HK-2 (cell line): ENCODE data around the gene IFRD2.

Experiments used
- DNase-seq: peaks from one replicate; pipeline ENCODE4 v3.0.0-alpha.2; 2018; ENCODE audit not compliant: unreplicated experiment

IFRD2 gene

DNA sequence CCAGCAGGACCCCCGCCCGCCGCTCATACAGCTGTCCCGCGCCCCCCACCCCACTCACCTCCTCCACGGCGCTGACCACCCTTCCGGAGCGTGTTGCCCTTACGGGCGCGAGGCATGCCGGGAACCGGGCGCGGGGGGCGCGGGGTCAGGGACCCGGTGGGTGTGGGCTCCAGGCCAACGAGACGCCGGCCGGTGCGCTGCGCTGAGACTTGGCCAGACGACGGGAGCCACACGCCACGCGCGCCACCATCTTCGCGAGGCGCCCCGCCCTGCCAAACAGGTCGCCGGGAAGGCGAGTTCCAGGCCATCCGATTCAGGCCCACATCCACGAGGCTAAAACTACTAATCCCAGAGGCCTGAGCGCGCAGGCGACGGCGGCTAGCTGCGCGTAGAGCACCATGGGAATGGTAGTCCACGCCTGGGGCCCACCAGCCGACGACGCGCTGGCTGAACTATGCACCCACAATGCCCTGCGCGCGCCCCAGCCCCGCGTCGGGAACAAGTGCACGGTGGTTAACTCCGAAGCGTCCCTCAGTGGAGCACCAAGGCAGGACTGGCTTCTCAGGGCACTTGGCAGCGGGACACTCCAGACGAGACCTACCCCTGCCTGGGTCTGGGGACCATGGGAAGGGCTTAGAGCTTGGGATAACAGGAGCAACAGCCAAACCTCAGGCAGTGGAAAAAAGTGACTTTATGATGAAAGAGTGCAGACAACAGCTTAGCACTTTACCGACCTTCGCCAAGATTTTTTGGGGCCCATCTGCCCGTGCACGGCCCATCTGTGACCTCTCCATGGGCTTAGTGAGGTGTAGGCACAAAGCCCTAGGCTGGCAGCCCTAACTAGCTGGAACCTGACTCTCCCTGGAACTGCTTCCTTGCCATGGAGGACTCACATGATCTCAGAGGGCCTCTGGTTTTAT lies at the start of gene IFRD2:
TSS of gene IFRD2 (minus strand) at position 271 of the 920 bp plus-strand sequence. CDS start at position 116, 155 bp downstream.
- peak; percentile 93 for DNase-seq

DNA sequence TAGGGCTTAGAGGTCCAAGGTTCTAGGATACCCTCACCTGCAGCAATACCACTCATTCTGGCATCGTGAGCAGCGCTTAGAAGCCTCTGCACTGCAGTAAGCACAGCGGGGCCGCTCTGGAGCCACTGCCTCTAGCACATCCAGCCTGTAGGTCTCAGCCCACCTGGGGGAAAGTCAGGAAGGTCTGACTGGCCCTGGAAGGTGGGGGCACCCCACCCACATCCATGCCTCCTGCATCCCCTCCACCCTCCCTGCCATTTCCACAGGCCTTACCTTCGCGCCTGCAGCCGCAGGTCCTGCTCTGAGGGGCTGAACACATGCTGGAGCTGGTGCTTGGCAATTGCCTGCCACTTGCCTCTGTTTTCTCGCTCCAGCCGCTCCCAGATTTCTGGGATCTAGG lies 49.3 kb upstream of the IFRD2 start:
- no peak for DNase-seq

DNA sequence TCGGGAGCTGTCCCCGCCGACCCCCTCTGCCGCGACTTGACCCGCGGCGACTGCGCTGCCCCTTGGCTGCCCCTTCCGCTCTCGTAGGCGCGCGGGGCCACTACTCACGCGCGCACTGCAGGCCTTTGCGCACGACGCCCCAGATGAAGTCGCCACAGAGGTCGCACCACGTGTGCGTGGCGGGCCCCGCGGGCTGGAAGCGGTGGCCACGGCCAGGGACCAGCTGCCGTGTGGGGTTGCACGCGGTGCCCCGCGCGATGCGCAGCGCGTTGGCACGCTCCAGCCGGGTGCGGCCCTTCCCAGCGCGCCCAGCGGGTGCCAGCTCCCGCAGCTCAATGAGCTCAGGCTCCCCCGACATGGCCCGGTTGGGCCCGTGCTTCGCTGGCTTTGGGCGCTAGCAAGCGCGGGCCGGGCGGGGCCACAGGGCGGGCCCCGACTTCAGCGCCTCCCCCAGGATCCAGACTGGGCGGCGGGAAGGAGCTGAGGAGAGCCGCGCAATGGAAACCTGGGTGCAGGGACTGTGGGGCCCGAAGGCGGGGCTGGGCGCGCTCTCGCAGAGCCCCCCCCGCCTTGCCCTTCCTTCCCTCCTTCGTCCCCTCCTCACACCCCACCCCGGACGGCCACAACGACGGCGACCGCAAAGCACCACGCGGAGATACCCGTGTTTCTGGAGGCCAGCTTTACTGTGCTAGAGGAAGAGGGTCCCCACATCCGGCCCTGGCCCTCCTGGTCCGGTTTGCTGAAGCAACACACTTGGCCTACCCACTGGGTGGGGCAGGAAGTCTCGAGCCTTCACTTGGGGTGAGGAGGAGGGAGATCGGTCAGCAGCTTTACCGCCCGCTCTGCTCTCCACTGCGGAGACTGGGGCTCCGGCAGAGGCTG lies 48.5 kb upstream of the IFRD2 start, which contains the start of gene RASSF1:
TSS of gene RASSF1 (minus strand) at position 389 of the 882 bp plus-strand sequence. CDS start at position 358, 31 bp downstream.
- DNase-seq = no peak

DNA sequence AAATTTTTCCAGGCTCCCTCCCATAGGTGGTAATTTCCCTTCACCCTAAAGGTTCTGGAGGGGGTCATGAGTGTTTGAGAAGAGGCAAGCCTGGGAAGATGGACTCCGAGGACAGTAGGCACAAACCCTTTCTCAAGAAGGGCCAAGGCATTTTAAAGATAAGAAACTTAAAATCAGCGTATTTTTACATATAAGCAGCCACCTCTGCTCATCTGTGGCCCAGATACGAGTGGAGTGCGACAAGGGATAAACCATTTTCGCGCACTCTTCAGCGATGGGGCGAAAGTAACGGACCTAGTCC lies 47.9 kb upstream of the IFRD2 start:
- DNase-seq = no peak

- DNase-seq = no peak
Observed at GRCh38 chr3:50339485-50340146, 47.4 kb upstream of the IFRD2 start.

DNA sequence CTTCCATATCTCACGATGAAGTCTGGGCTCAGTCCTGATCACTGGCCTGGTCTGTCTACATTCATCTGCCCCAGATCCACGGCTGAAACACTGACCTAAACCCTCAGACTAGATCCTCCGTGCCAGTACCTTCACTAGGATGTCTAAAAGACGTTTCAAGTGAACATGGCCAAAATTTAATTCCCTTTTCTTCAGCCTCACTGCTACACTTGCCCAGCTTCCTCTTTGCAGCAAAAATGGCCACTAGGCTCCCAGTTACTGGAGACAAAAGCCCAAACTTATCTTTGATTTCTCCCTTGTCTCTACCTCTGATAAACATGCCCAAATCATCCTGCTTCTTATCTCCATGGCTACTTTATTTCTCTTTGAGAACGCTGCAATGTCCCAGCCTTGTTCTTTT lies 46.7 kb upstream of the IFRD2 start:
- no peak for DNase-seq

DNA sequence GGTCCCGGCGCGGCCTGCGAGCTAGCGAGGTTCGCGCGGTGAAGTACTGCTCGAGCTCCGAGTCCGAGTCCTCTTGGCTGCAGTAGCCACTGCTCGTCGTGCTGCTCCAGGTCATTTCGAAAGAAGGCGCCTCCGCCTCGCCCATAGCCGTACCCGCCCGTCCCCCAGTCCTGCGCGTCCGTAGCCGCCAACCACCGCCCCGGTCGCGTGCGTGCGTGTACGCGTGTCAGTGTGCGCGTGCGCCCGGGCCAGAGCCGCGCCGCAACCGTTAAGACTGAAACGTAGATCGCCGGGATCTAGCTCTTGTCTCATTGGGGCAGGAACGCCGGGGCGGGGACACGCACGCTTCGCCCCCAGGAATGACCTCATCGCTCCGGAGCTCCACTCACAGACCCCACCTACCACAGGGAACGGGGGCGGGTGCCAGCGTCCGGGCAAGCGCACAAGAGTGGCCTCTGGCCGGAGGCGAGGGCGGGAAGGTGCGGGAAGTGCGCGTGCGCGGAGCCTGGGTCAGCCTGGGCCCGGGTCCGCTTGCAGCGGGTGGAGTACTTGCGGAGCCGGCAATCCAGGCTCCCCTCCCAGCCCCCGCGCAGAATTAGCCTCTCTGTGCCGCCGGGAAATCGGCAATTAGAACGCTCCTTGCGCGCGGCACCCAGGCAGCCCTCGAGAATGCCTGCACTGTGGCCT lies 45.1 kb upstream of the IFRD2 start:
- DNase-seq = peak; percentile 96

GRCh38 chr3:50336452-50337174 lies 44.4 kb upstream of the IFRD2 start:
- no peak for DNase-seq

GRCh38 chr3:50334339-50335075 lies 42.3 kb upstream of the IFRD2 start:
- no peak for DNase-seq

DNA sequence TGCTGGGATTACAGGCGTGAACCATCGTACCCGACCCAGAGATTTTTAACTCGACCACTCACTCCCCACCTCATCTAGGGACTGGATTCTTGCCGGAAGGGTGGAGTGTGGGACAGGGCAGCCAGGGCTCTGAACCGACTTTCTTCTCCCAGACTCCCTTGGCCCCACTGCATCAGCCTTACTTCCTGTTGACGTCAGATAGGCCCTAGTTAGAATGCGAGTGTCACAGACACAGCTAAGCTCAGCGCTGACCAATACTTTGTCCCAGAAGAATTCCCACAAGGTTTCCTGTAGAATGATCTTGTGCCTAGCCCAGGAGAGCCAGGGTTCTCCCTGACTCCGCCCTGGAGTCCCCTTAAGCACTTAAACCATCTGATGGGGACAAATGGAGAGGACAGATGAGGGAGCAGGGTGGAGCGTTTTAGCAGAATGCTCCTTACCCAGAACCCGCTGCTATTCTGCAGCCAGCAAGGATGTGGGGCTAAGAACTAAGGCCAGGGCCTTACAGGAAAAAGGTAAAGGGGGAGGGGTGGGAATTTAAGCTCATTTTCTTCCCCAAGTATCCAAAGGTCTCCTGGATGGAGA lies 41.6 kb upstream of the IFRD2 start:
- no peak for DNase-seq

DNA sequence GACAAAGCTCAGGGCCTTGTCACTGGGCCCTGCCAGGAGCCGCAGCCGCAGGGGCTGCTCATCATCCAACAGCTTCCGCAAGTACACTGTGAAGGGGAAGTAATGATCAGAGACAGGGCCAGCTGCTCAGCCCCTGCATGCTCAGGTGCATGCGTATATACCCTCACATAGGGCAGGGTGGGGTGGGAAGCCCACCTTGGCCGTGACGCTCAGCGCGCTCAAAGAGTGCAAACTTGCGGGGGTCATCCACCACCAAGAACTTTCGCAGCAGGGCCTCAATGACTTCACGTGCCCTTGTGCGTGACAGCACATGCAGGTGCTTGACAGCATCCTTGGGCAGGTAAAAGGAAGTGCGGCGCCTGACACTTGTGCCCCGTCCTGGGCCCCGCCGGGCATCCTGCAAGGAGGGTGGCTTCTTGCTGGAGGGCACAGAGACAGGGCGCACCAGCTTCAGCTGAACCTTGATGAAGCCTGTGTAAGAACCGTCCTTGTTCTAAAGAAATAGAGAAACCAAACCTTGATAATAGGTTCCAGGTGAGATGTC lies 39.2 kb upstream of the IFRD2 start:
- no peak for DNase-seq

GRCh38 chr3:50330330-50330729 lies 38.1 kb upstream of the IFRD2 start:
- no peak for DNase-seq

GRCh38 chr3:50327943-50328691 lies 35.9 kb upstream of the IFRD2 start, which contains the start of gene TUSC2:
Gene TUSC2, minus strand, starts transcription at chr3:50328223. Its CDS starts 124 bp downstream, at chr3:50328099.
- peak; percentile 93 for DNase-seq

DNA sequence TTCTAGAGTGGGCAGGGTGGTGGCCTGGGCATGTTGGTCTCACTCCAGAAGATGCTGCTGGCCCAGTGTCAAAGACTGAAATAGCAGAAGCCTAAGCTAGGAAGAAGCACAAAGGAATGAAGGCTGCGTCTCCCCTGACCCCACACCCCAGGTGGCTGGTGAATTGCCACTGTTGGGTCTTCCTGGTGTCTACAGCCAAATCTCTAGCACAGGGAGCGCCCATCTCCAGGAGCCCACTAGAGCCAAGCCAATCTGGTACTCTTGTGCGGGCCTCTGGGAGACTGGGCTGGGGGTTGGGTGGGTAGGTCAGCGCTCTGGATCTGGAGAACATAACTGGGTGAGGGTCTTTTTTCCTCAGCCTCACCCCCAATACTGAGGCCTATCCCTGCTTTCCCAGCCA lies 34.9 kb upstream of the IFRD2 start:
- DNase-seq = no peak

DNA sequence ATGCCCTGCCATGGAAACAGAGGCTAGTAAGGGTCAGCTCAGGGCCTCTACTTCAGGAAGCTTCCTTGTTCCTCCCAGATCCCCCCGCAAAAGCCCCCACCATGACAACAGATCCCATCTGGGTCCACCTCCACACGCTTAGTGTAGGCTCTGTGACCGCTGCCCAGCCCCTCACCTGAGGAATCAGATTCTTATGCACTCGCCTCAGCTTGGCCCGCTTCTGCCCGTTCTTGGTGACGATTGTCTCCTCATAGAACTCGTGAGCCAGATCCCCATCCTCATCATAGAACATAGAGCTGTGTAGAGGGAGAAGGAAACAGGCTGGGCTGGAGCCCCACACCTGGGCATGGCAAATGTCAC lies 33.9 kb upstream of the IFRD2 start:
- DNase-seq = no peak

GRCh38 chr3:50325497-50326181 lies 33.4 kb upstream of the IFRD2 start:
- no peak for DNase-seq

DNA sequence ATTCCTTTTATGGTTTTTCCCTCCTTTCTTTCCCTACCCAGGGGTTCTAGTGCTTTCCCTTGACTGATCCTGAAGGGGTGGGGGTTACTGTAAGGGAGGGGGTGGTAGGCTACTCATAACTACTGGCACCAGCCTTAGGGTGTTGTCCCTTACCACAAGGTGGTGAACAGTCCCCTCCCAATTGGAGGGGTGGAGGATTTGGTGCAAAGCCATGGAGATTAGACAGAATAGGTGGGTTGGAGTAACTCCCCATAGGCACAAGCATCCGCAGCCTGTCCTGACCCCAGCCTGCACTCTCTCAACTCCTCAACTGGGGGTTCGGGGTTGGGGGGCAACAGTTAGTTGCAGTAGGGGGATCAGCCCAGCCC lies 32.9 kb upstream of the IFRD2 start:
- no peak for DNase-seq
